Kidney glomerular epithelial cell (primary cell): ENCODE measurements around the gene MRM3.
A peak's percentile ranks its signal among the peaks of the same experiment; 100 is the strongest.
"Not testable (repeated sequence)": the region's sequence is repeated elsewhere in the genome, so short reads cannot be mapped to it uniquely, and the experiment has no call there.

Source experiments
- DNase-seq: peaks from one replicate; lab custom pipeline; 2025; lab: John Stamatoyannopoulos, UW

MRM3 gene

GRCh38 chr17:781805-782731 lies at the start of gene MRM3, which contains the start of gene GLOD4:
Gene MRM3, plus strand, starts transcription at chr17:782353. Its CDS starts 26 bp downstream, at chr17:782379.
Gene GLOD4, minus strand, starts transcription at chr17:782280. Its CDS starts 25 bp downstream, at chr17:782255.
- peak; percentile 55 for DNase-seq

- DNase-seq = peak; percentile 46
Measured at GRCh38 chr17:732902-733720, 49.0 kb upstream of the MRM3 start.

GRCh38 chr17:733743-734142 lies 48.4 kb upstream of the MRM3 start:
- no peak for DNase-seq

- DNase-seq = no peak
Measured at GRCh38 chr17:737561-738113, 44.5 kb upstream of the MRM3 start.

GRCh38 chr17:740240-741017 lies 41.7 kb upstream of the MRM3 start:
- no peak for DNase-seq

GRCh38 chr17:742147-742793 lies 39.9 kb upstream of the MRM3 start:
- DNase-seq = no peak

GRCh38 chr17:743139-743538 lies 39.0 kb upstream of the MRM3 start:
- no peak for DNase-seq

GRCh38 chr17:744937-745336 lies 37.2 kb upstream of the MRM3 start:
- DNase-seq = no peak

GRCh38 chr17:745406-745805 lies 36.7 kb upstream of the MRM3 start:
- no peak for DNase-seq

GRCh38 chr17:746181-746580 lies 36.0 kb upstream of the MRM3 start:
- DNase-seq = no peak

GRCh38 chr17:746783-747629 lies 35.1 kb upstream of the MRM3 start:
- no peak for DNase-seq

GRCh38 chr17:748604-749003 lies 33.5 kb upstream of the MRM3 start:
- not testable (repeated sequence) for DNase-seq

GRCh38 chr17:749359-749758 lies 32.8 kb upstream of the MRM3 start:
- DNase-seq = not testable (repeated sequence)

GRCh38 chr17:750431-751037 lies 31.6 kb upstream of the MRM3 start:
- DNase-seq = no peak

- DNase-seq = no peak
Measured at GRCh38 chr17:751269-752001, 30.7 kb upstream of the MRM3 start.

GRCh38 chr17:752002-752619 lies 30.0 kb upstream of the MRM3 start, which contains the start of gene GEMIN4:
Gene GEMIN4, minus strand, starts transcription at chr17:752264. Its CDS starts 122 bp downstream, at chr17:752142.
- DNase-seq = peak; percentile 77

GRCh38 chr17:752620-753219 lies 29.4 kb upstream of the MRM3 start:
- no peak for DNase-seq

GRCh38 chr17:753418-753817 lies 28.7 kb upstream of the MRM3 start:
- DNase-seq = no peak
